Muscle layer of duodenum (tissue), 2 donors: ENCODE results near the gene TLX2.

Experiments used
- H3K27ac ChIP-seq: one replicate; pipeline ENCODE4 v1.7.0; 2013; ENCODE audit warnings: mild to moderate bottlenecking, low read length
- H3K27me3 ChIP-seq: one replicate; pipeline ENCODE4 v1.7.0; 2013; ENCODE audit warnings: low read depth, mild to moderate bottlenecking, control low read depth, low read length
- H3K36me3 ChIP-seq, 2 donors: one replicate each; pipeline ENCODE4 v1.7.0; 2013; ENCODE audit warnings: low read length in 2 of 2, control low read depth in 1 of 2, mild to moderate bottlenecking in 1 of 2; ENCODE audit not compliant: insufficient read depth in 2 of 2, control insufficient read depth in 1 of 2
- H3K4me1 ChIP-seq, 2 donors: one replicate each; pipeline ENCODE4 v1.7.0; 2013; ENCODE audit warnings: low read length in 2 of 2, mild to moderate bottlenecking in 2 of 2, control low read depth in 1 of 2, moderate library complexity in 1 of 2; ENCODE audit not compliant: insufficient read depth in 2 of 2, control insufficient read depth in 1 of 2
- H3K4me3 ChIP-seq, 2 donors: one replicate each; pipeline ENCODE4 v1.7.0; 2013; ENCODE audit warnings: low read length in 2 of 2, low read depth in 1 of 2, mild to moderate bottlenecking in 1 of 2
- H3K9me3 ChIP-seq, 2 donors: one replicate each; pipeline ENCODE4 v1.7.0; 2013; ENCODE audit warnings: low read length in 2 of 2, control low read depth in 1 of 2, mild to moderate bottlenecking in 1 of 2; ENCODE audit not compliant: control insufficient read depth in 1 of 2
- donor health status: healthy.

TLX2 gene

DNA sequence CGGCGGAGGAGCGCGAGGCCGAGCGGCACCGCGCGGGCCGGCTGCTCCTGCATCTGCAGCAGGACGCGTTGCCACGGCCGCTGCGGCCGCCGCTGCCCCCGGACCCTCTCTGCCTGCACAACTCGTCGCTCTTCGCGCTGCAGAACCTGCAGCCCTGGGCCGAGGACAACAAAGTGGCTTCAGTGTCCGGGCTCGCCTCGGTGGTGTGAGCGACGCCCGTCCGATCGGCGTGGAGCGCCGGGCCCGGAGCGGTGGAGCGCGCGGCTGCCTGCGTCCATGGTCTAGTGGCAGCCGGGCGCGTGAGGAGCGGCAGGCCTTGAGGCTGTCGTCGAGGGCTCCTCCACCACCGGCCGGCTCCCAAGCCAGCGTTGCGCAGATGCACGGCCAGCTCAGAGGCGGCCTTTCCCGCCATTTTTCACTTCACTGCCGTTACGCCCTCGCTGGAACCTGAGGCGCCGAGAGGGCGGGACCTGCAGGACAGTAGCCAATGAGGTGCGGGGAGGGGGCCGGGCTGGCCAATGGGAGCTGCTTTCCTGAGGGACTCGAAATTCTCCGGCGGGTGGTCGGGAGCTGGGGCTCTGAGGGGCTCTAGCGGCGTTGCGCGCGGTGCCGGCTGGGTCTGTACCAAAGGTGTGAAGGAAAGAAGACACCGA lies 1.9 kb downstream of the TLX2 start:
- Histone ChIP-seq H3K27ac (no peak overlapping the region), H3K36me3 (no peaks in the 10 kb centered on the region), H3K27me3 (peaks cover 70% of the 10 kb centered on the region), H3K4me1 (peaks cover 0 to 30% of the 10 kb centered on the region in 2 donors), H3K4me3 (peak overlapping the region in 1 of 2 donors; percentile 62), H3K9me3 (no peaks in the 10 kb centered on the region)

DNA sequence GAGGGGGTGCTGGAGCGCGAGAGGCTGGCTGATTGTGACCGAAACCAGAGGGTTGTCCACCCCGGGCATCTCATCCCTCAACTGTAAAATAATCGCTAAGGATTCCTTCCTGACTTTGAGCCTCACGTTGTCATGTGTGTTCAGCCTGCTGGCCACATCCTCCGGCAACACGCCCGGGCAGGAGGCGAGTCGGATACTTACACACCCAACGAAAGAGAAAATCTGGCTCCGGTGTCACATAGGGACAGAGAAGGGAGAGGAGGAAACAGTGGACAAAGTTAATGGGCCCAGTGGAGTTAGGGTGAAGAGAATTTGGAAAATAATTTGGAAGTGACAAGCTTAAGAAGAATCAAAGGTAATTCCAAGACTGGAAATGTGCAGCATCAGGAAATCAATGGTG lies 2.4 kb downstream of the TLX2 start:
- peaks cover 0 to 30% of the 10 kb centered on the region in 2 donors for H3K4me1 ChIP-seq
- H3K27ac ChIP-seq, result no peak overlapping the region
- H3K36me3 ChIP-seq, result no peaks in the 10 kb centered on the region
- peaks cover 66% of the 10 kb centered on the region for H3K27me3 ChIP-seq
- H3K4me3 ChIP-seq, result peak overlapping the region in 1 of 2 donors; percentile 62
- H3K9me3 ChIP-seq, result no peaks in the 10 kb centered on the region

DNA sequence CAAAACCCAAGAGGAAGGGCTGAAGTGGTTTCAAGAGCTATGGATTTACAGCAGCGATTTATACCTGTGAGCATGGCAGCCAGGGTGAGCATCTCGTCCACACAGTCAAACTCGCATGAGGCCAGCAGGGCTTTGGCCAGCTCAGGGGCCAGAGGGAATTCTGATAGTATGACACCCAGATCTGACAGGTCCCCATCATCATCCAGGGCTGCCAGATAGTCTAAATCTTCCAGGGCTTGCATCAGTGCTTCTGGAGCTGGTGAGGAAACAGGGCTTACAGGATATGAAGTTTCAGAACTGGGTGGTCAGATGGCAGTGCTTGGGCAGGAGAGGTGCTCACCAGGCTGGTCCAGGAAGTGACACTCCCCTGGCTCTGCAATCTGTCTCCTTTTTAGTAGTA lies 8.3 kb downstream of the TLX2 start:
- Histone ChIP-seq H3K4me1 (no peaks in the 10 kb centered on the region), H3K27ac (no peak overlapping the region), H3K4me3 (no peak overlapping the region), H3K9me3 (no peaks in the 10 kb centered on the region), H3K27me3 (peaks cover 12% of the 10 kb centered on the region), H3K36me3 (peaks cover 11 to 22% of the 10 kb centered on the region in 2 donors)

DNA sequence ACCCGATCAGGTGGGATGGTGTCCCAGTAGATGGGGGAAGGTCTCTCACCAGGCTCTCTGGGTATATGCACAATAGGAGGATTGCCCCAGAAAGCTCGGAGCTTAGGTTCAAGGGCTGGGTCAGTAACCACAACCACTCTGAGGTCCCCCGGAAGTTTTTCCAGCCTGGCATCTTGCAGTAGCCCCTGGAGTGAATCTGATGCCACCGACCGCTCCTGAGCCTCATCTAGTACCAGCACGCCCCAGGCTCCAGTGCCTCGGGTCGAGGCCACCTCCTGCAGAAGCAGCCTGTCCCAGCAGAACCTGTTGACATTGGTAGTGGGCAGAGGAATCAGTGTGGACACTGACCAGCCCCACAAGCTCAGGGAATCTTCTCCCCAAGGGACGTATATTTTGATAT lies 9.8 kb downstream of the TLX2 start:
- Histone ChIP-seq H3K4me1 (peaks cover 6 to 13% of the 10 kb centered on the region in 2 donors), H3K27ac (no peak overlapping the region), H3K36me3 (peaks cover 13 to 30% of the 10 kb centered on the region in 2 donors), H3K4me3 (no peak overlapping the region), H3K9me3 (no peaks in the 10 kb centered on the region), H3K27me3 (peaks cover under 1% of the 10 kb centered on the region)

DNA sequence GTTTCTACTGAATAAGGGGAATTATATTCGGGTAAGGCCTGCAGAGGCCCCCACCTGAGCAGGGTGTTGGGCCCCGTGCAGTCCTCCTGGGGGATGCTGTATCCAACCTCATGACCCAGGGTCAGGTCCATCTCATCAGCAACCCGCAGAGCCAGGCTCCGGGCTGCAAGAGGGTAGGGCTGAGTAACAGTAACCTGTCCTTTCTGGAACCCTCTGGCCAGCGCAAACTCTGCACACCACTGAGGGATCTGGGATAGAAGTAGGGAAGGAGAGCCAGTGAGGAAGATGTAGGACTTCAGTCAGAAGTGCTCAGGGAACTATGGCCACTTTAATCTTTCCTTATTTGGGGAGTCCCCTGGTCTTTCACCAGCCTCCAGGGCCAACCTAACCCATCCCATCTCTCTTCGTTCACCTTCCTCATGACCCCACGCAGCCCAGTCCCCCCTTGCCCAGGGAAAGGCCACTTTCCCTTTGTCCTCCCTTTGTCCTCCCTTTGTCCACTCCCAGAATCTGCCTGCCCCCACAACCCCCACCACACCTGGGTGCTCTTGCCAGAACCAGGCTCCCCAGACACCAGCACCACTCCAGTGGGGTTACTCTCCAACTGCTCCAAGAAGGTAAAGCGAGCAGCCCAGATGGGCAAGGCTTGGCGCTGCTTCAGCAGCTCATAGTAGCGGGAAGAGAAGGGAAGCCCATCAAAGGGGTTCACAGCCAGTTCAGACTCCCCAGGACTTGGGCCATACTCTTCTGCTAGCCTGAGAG lies 10.9 kb downstream of the TLX2 start:
- Histone ChIP-seq H3K27me3 (no peaks in the 10 kb centered on the region), H3K4me1 (peaks cover 6 to 13% of the 10 kb centered on the region in 2 donors), H3K27ac (peak overlapping the region; percentile 74), H3K9me3 (no peaks in the 10 kb centered on the region), H3K36me3 (peaks cover 13 to 30% of the 10 kb centered on the region in 2 donors), H3K4me3 (peak overlapping the region in 1 of 2 donors; percentile 21)

DNA sequence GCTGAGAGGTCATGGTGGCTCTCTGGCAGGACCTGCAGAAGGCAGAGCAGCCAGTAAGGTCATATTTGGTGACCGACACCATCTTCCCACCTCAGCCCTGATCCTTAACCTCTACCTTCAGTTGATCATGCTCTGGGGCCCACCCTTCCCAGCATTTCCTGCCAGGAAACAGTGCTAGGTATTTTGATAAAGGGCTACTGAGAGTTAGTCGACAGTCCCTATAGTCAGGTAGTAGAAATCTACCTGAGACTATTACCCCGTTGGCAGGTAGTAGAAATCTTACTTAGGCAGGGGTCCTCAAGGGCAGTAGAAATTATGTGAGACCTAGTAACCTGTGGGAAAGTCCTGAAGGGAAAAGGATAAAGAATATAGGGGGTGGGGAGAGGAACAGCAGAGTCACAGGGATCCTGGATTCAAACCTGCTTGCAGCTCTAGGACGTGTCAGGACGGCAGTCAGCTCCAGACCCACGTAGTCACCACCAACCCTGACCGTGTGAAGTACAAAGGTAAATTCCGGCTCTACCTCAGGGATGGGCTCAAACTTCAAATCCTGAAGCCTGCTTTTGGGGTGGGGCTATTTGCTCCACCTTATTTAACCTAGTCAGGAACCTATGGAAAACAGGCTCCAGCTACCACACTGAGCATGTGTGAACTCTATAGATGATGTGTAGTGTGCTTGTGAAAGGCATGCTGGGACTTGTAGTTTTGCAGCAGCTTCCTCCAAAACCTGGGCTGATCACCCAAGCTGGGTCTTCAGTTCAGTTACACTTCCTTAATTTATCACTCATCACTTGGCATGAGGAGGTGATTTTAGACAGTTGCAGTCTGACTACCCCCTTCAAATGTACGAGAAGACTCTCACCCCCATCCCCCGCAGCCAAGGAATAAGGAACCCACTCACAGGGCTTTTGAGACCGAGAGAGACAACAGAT lies 11.7 kb downstream of the TLX2 start, which contains the start of gene DQX1:
Gene DQX1, minus strand, starts transcription at position 515 of the 932 bp plus-strand sequence. Its CDS starts 502 bp downstream, at position 13.
- Histone ChIP-seq H3K9me3 (no peaks in the 10 kb centered on the region), H3K27me3 (no peaks in the 10 kb centered on the region), H3K27ac (peak within 1 kb of the TSS; percentile 74), H3K4me1 (peaks cover 10 to 17% of the 10 kb centered on the region in 2 donors), H3K4me3 (peak within 1 kb of the TSS in 1 of 2 donors; percentile 21), H3K36me3 (peaks cover 13 to 30% of the 10 kb centered on the region in 2 donors)

DNA sequence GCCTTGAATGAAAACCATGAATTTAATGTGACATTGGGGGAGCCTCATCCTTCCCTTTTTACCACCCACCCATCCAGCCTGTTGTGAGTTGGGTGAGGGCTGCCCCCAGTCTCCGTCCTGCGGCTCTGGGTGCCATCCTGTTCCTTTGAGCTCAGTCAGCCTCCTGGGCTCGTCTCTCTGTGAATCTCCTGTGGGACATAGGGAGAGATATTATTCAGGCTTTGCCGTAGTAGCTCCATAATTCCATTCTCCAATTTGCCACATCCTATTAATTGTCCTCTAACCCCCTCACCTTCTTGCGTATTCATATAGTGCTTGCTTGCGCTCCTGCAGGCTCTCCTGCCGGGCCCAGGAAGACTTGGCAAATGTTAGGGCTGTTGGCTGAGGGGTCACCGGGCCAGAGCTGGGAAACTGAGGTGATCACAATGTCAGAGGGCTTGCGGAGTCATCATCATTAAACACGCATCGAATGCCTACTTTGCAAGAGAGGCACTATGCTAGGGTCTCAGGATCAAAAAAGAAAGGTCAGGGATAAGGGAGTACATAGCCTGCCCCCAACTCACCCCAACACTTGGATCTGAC lies 12.5 kb downstream of the TLX2 start:
- peaks cover 13 to 30% of the 10 kb centered on the region in 2 donors for H3K36me3 ChIP-seq
- no peaks in the 10 kb centered on the region for H3K9me3 ChIP-seq
- no peak overlapping the region for H3K27ac ChIP-seq
- no peak overlapping the region for H3K4me3 ChIP-seq
- H3K27me3 ChIP-seq, result no peaks in the 10 kb centered on the region
- peaks cover 16 to 25% of the 10 kb centered on the region in 2 donors for H3K4me1 ChIP-seq

DNA sequence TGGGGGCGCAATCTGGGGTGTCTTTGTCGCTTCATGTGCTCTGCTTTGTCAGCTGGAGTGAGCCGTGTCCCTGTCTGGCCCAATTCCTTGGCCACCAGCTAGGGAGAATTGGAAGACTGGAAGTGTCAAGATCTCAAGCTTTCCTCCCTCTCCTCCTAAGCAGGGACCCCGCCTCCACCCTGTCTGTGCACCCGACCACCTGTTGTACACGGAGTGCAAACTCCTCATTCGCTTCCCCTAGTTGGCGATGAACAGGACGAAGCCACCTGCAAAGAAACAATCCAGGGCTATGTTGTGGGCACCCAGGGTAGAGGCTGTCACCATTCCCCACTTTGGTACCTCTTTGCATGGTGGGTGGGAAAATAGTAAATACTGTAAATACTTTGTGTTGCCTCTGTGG lies 13.5 kb downstream of the TLX2 start:
- Histone ChIP-seq H3K27me3 (no peaks in the 10 kb centered on the region), H3K4me1 (peaks cover 16 to 25% of the 10 kb centered on the region in 2 donors), H3K36me3 (peaks cover 13 to 35% of the 10 kb centered on the region in 2 donors), H3K4me3 (no peak overlapping the region), H3K9me3 (no peaks in the 10 kb centered on the region), H3K27ac (no peak overlapping the region)

DNA sequence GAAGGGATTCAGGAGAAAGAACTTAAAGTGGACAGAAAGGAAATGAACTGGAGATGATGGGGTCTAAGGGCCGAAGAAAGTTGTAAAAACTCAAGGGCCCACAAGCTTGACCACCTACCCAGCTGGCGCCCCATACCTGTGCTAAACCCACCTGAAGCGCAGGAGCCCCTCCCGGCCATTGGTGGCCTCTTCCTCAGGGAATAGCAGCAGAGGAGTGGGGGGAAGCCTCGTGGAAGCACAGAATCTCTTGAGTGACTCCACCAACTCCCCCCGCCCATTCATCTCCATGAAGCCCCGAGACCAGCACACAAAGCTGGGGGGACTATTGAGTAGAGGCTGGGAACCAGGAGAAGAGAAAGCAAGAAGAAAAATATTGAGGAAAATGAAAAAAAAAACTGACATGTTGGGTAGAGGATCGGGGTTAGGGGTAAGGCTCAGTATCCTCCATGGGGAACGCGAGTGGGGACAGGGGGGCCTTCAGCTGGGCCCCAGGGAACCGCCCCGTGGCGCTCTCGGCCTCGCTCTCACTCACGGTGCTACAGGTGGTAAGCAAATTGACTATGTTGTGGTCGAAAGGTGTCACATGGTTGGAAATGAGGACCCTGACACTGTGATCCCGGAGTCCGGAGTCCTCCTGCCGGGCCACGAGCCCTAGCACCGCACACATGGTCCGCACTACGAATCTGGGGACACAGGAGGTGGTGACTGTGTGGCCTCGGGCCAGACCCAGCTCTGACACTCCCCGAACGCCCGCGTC lies 14.5 kb downstream of the TLX2 start:
- peak overlapping the region; percentile 81 for H3K27ac ChIP-seq
- H3K27me3 ChIP-seq, result no peaks in the 10 kb centered on the region
- H3K9me3 ChIP-seq, result no peaks in the 10 kb centered on the region
- H3K4me1 ChIP-seq, result peaks cover 16 to 25% of the 10 kb centered on the region in 2 donors
- peak overlapping the region; percentile 96 to 99 for H3K4me3 ChIP-seq
- H3K36me3 ChIP-seq, result peaks cover 18 to 42% of the 10 kb centered on the region in 2 donors
